ENCODE results near the gene KRTAP1-5.

Gene KRTAP1-5

GRCh38 chr17:40993839-40994238 lies 33.2 kb downstream of the KRTAP1-5 start, which contains the start of gene KRTAP3-3:
TSS of gene KRTAP3-3 (minus strand) at chr17:40994164. CDS start at chr17:40994097, 67 bp downstream.
- no peak for TF ChIP-seq CTCF (IDR thresholded peaks at IDR 0.05; ENCODE audit: extremely low read depth, insufficient read depth, missing control alignments)
- no peak for DNase-seq (ENCODE audit: low spot score)
- in situ Hi-C loops (cut with MboI; ENCODE audit: low pct_unique_long_range_greater_than_20kb, low sequenced_read_pairs, unreplicated experiment) = no loop called here

DNA sequence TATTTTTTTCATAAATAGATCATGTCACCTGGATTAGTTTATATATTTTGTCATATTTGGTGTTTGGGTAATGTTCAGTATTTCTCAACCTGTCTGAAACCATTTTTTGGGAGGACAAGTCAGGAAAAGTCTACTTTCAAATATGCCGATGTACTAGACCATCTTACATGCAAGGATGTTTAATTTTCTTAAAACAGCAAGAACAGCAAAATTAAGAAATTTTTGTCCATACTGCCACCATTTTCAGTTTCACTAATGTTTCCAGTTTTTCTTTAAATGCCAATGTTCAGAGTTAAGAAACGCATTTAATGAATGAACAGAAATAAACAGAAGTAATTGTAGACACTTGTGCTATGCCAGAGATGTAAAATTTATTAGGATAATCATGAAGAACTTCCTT lies 33.9 kb downstream of the KRTAP1-5 start:
- DNase-seq (ENCODE audit: low spot score) = no peak
- TF ChIP-seq CTCF (IDR thresholded peaks at IDR 0.05; ENCODE audit: extremely low read depth, insufficient read depth, missing control alignments) = no peak
- in situ Hi-C loops (cut with MboI; ENCODE audit: low pct_unique_long_range_greater_than_20kb, low sequenced_read_pairs, unreplicated experiment) = no loop called here

GRCh38 chr17:40992666-40993065 lies 34.3 kb downstream of the KRTAP1-5 start:
- in situ Hi-C loops (cut with MboI; ENCODE audit: low pct_unique_long_range_greater_than_20kb, low sequenced_read_pairs, unreplicated experiment) = no loop called here
- TF ChIP-seq CTCF (IDR thresholded peaks at IDR 0.05; ENCODE audit: extremely low read depth, insufficient read depth, missing control alignments) = no peak
- no peak for DNase-seq (ENCODE audit: low spot score)

- TF ChIP-seq CTCF (IDR thresholded peaks at IDR 0.05; ENCODE audit: extremely low read depth, insufficient read depth, missing control alignments) = no peak
- in situ Hi-C loops (cut with MboI; ENCODE audit: low pct_unique_long_range_greater_than_20kb, low sequenced_read_pairs, unreplicated experiment) = no loop called here
Measured at GRCh38 chr17:40986920-40987319, 40.1 kb downstream of the KRTAP1-5 start.

GRCh38 chr17:40984226-40984625 lies 42.8 kb downstream of the KRTAP1-5 start, which contains the start of gene KRT40:
TSS of gene KRT40 (minus strand) at chr17:40984326. CDS start at chr17:40984273, 53 bp downstream.
- DNase-seq (ENCODE audit: low spot score) = no peak
- no peak for TF ChIP-seq CTCF (IDR thresholded peaks at IDR 0.05; ENCODE audit: extremely low read depth, insufficient read depth, missing control alignments)
- in situ Hi-C loops (cut with MboI; ENCODE audit: low pct_unique_long_range_greater_than_20kb, low sequenced_read_pairs, unreplicated experiment) = no loop called here

More at GRCh38 chr17:40986920-40987319, 40.1 kb downstream of the KRTAP1-5 start:
- DNase-seq (ENCODE audit: low spot score) = no peak

DNA sequence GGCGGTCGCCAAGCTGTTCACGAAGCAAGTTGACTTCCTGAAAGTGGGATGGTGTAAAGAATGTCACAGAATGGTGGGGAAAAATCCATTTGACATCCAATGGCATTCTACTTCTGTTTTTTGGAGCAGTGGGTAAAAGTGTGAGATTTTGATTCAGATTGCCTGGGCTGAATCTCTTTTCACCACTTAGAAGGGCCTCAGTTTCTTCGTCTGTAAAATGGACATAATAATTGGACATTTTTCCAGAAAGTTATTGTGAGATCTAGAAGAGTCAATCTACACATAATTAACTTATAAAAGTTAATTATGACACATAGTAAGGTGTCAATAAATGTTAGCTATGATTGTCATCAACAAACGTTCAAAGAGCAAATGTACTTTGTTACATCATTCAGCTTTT lies 45.9 kb downstream of the KRTAP1-5 start:
- DNase-seq (ENCODE audit: low spot score) = no peak
- no peak for TF ChIP-seq CTCF (IDR thresholded peaks at IDR 0.05; ENCODE audit: extremely low read depth, insufficient read depth, missing control alignments)
- in situ Hi-C loops (cut with MboI; ENCODE audit: low pct_unique_long_range_greater_than_20kb, low sequenced_read_pairs, unreplicated experiment) = no loop called here

- TF ChIP-seq CTCF (IDR thresholded peaks at IDR 0.05; ENCODE audit: extremely low read depth, insufficient read depth, missing control alignments) = no peak
- DNase-seq (ENCODE audit: low spot score) = no peak
- in situ Hi-C loops (cut with MboI; ENCODE audit: low pct_unique_long_range_greater_than_20kb, low sequenced_read_pairs, unreplicated experiment) = no loop called here
Measured at GRCh38 chr17:40980596-40980995, 46.4 kb downstream of the KRTAP1-5 start.

Data from GM13977 (cell line).